Measurements from ENCODE around the gene MYH3. TPM values are rescaled to one million over a fixed set of nuclear protein-coding genes. Genes with fewer than 3 reads are reported as not detected.

The MYH3 gene
- total and polyA plus RNA-seq, 2 experiments from 2014 or later = 1.7 to 3.1 TPM

GRCh38 chr17:10608244-10608643 is 48.9 kb downstream of the MYH3 start:
- H3K27ac ChIP-seq = no peak overlapping the region
- H3K4me1 ChIP-seq (ENCODE audit: low read depth) = no peaks in the 10 kb centered on the region
- H3K9me3 ChIP-seq (ENCODE audit: low read depth) = no peaks in the 10 kb centered on the region
- H3K27me3 ChIP-seq = peaks cover 3% of the 10 kb centered on the region
- no peak overlapping the region for H3K4me3 ChIP-seq
- H3K36me3 ChIP-seq = no peaks in the 10 kb centered on the region
- DNase-seq (ENCODE audit: low read depth in 1 of 2, low spot score in 1 of 2) = no peak
- no peak for TF ChIP-seq CTCF (IDR thresholded peaks at IDR 0.05; ENCODE audit: low read depth, low read length)

- peaks cover 11% of the 10 kb centered on the region for H3K27me3 ChIP-seq
- H3K27ac ChIP-seq = no peak overlapping the region
- no peaks in the 10 kb centered on the region for H3K9me3 ChIP-seq (ENCODE audit: low read depth)
- no peak for TF ChIP-seq CTCF (IDR thresholded peaks at IDR 0.05; ENCODE audit: low read depth, low read length)
- no peaks in the 10 kb centered on the region for H3K36me3 ChIP-seq
- DNase-seq (ENCODE audit: low read depth in 1 of 2, low spot score in 1 of 2) = no peak
- H3K4me1 ChIP-seq (ENCODE audit: low read depth) = no peaks in the 10 kb centered on the region
- H3K4me3 ChIP-seq = no peak overlapping the region
These were observed 51.0 kb downstream of the MYH3 start for GRCh38 chr17:10606110-10606509.

GRCh38 chr17:10605221-10605783 is 51.8 kb downstream of the MYH3 start:
- H3K27ac ChIP-seq = no peak overlapping the region
- DNase-seq (ENCODE audit: low read depth in 1 of 2, low spot score in 1 of 2) = no peak
- no peaks in the 10 kb centered on the region for H3K9me3 ChIP-seq (ENCODE audit: low read depth)
- no peaks in the 10 kb centered on the region for H3K36me3 ChIP-seq
- no peak for TF ChIP-seq CTCF (IDR thresholded peaks at IDR 0.05; ENCODE audit: low read depth, low read length)
- H3K27me3 ChIP-seq = peaks cover 11% of the 10 kb centered on the region
- no peak overlapping the region for H3K4me3 ChIP-seq
- H3K4me1 ChIP-seq (ENCODE audit: low read depth) = peaks cover 5% of the 10 kb centered on the region

GRCh38 chr17:10604521-10604920 is 52.6 kb downstream of the MYH3 start:
- TF ChIP-seq CTCF (IDR thresholded peaks at IDR 0.05; ENCODE audit: low read depth, low read length) = no peak
- peaks cover 5% of the 10 kb centered on the region for H3K4me1 ChIP-seq (ENCODE audit: low read depth)
- peaks cover 11% of the 10 kb centered on the region for H3K27me3 ChIP-seq
- no peak overlapping the region for H3K27ac ChIP-seq
- no peaks in the 10 kb centered on the region for H3K9me3 ChIP-seq (ENCODE audit: low read depth)
- H3K36me3 ChIP-seq = no peaks in the 10 kb centered on the region
- H3K4me3 ChIP-seq = no peak overlapping the region
- DNase-seq (ENCODE audit: low read depth in 1 of 2, low spot score in 1 of 2) = no peak

GRCh38 chr17:10603931-10604330 is 53.2 kb downstream of the MYH3 start:
- DNase-seq (ENCODE audit: low read depth in 1 of 2, low spot score in 1 of 2) = no peak
- Histone ChIP-seq H3K4me1 (ENCODE audit: low read depth) (peaks cover 5% of the 10 kb centered on the region), H3K4me3 (no peak overlapping the region), H3K36me3 (no peaks in the 10 kb centered on the region), H3K27me3 (peaks cover 11% of the 10 kb centered on the region), H3K9me3 (ENCODE audit: low read depth) (no peaks in the 10 kb centered on the region), H3K27ac (no peak overlapping the region)
- no peak for TF ChIP-seq CTCF (IDR thresholded peaks at IDR 0.05; ENCODE audit: low read depth, low read length)

Data from cardiac muscle cell (in vitro differentiated cells and primary cell).